AG09319 (cell line): ENCODE data around the gene ING1.
"Not testable (repeated sequence)": the region's sequence is repeated elsewhere in the genome, so short reads cannot be mapped to it uniquely, and the experiment has no call there.

Source experiments
- DNase-seq: peaks from one replicate; pipeline ENCODE4 v3.0.0-alpha.2; 2010; ENCODE audit warnings: low read depth; ENCODE audit errors: extremely low read depth
- TF ChIP-seq, protein P1 (sequence below): IDR thresholded peaks from 2 replicates; pipeline ENCODE4 v1.5.1; 2011; ENCODE audit warnings: low read depth, mild to moderate bottlenecking, inconsistent platforms, low read length, moderate library complexity

ING1 gene

GRCh38 chr13:110722971-110723370 is 9.5 kb downstream of the ING1 start:
- TF ChIP-seq, protein P1, sequence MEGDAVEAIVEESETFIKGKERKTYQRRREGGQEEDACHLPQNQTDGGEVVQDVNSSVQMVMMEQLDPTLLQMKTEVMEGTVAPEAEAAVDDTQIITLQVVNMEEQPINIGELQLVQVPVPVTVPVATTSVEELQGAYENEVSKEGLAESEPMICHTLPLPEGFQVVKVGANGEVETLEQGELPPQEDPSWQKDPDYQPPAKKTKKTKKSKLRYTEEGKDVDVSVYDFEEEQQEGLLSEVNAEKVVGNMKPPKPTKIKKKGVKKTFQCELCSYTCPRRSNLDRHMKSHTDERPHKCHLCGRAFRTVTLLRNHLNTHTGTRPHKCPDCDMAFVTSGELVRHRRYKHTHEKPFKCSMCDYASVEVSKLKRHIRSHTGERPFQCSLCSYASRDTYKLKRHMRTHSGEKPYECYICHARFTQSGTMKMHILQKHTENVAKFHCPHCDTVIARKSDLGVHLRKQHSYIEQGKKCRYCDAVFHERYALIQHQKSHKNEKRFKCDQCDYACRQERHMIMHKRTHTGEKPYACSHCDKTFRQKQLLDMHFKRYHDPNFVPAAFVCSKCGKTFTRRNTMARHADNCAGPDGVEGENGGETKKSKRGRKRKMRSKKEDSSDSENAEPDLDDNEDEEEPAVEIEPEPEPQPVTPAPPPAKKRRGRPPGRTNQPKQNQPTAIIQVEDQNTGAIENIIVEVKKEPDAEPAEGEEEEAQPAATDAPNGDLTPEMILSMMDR = no peak
- DNase-seq = no peak

DNA sequence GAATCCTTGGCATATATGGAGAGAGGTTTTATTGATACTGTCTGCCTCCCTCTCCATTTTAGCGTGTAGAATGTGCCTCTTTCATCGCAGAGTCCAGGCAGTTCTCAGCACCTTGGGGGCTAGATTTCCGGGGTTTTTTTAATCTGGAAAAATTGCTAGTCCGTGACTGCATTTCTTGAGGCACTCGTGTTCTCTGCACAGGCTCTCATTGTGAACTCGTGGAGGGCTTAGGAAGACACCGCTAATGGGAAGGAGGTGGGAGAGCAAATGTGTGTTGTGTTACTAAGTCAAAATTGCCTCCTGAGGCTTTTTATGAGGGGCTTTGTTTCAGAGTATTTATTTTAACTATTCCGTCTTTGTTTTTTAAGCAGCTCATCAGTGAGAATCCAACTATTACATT is 10.1 kb downstream of the ING1 start:
- TF ChIP-seq, protein P1 = no peak
- DNase-seq = no peak

GRCh38 chr13:110726153-110726552 is 12.7 kb downstream of the ING1 start:
- not testable (repeated sequence) for DNase-seq

DNA sequence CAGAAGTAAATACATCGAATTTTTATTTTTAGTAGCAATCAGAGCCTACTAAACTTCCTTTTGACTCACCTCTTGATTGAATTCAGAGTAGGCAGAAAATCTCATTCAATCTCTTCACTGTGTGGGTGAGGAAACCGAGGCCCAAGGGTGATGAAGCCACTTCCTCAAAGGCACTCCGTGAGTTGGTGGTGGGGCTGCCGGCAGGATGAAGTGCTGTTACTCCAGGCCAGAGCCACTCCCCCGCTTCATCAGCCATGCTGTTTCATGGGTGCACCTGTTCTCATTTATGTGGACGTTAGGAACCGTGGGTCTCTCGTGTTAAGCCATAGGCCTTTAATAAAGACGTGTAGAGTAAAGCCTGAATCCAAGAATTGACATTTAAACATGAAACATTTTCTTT is 13.2 kb downstream of the ING1 start:
- no peak for DNase-seq
- TF ChIP-seq, protein P1 = no peak

GRCh38 chr13:110731072-110731471 is 17.6 kb downstream of the ING1 start:
- TF ChIP-seq, protein P1 = no peak
- DNase-seq = no peak

- DNase-seq = no peak
- TF ChIP-seq, protein P1 = no peak
These were observed 21.1 kb downstream of the ING1 start for GRCh38 chr13:110734561-110734960.

DNA sequence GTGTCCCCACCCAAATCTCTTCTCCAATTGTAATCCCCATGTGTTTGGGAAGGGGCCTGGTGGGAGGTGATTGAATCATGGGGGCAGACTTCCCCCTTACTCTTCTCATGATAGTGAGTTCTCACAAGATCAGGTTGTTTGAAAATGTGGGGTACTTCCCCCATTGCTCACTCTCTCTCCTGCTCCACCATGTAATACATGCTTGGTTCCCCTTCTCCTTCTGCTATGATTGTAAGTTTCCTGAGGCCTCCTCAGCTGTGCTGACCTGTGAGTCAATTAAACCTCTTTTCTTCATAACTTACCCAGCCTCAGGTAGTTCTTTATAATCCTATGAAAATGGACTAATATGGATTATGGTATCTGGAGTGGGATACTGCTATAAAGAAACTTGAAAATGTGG is 24.1 kb downstream of the ING1 start:
- TF ChIP-seq, protein P1 = no peak
- no peak for DNase-seq

DNA sequence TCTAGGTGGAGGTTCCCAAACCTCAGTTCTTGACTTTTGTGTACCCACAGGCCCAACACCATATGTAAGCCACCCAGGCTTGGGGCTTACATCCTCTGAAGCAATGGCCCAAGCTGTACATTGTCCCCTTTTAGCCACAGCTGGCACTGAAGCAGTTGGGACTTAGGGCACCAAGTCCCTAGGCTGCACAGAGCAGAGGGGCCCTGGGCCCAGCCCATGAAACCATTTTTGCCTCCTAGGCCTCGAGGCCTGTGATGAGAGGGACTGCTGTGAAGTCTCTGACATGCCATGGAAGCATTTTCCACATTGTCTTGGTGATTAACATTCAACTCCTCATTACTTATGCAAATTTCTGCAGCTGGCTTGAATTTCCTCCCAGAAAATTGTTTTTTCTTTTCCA is 30.2 kb downstream of the ING1 start:
- no peak for DNase-seq
- TF ChIP-seq, protein P1 = no peak
